Effector memory CD8-positive, alpha-beta T cell (primary cell): ENCODE results near the gene NKAIN2.
"Not testable (repeated sequence)": the region's sequence is repeated elsewhere in the genome, so short reads cannot be mapped to it uniquely, and the experiment has no call there.

Experiments used
- ATAC-seq: fragments of 150-1000 bp; cut with Tn5 transposase; replicated peaks from 2 replicates; pipeline ENCODE4 v1.10.0; 2021; ENCODE audit warnings: mild to moderate bottlenecking, moderate library complexity
- DNase-seq, 3 experiments: peaks; one replicate each; pipeline ENCODE4 v3.0.0; 2021
- H3K27ac Mint-ChIP-seq, 2 donors: one replicate each; pipeline ENCODE4 v1.8.0; 2022; ENCODE audit warnings: mild to moderate bottlenecking in 2 of 2, mixed read lengths in 2 of 2, moderate library complexity in 2 of 2
- H3K27me3 Mint-ChIP-seq, 2 donors: one replicate each; pipeline ENCODE4 v1.8.0; 2022; ENCODE audit warnings: mixed read lengths in 2 of 2
- H3K36me3 Mint-ChIP-seq: one replicate; pipeline ENCODE4 v1.8.0; 2022; ENCODE audit warnings: mild to moderate bottlenecking, moderate library complexity, mixed read lengths; ENCODE audit not compliant: insufficient read depth
- H3K4me1 Mint-ChIP-seq, 2 donors: one replicate each; pipeline ENCODE4 v1.8.0; 2022; ENCODE audit warnings: low read depth in 2 of 2, mixed read lengths in 2 of 2
- H3K4me3 Mint-ChIP-seq, 2 donors: one replicate each; pipeline ENCODE4 v1.8.0; 2022; ENCODE audit warnings: mild to moderate bottlenecking in 2 of 2, mixed read lengths in 2 of 2, moderate library complexity in 2 of 2
- H3K9me3 Mint-ChIP-seq, 2 donors: one replicate each; pipeline ENCODE4 v1.8.0; 2022; ENCODE audit warnings: mixed read lengths in 2 of 2

Gene NKAIN2

DNA sequence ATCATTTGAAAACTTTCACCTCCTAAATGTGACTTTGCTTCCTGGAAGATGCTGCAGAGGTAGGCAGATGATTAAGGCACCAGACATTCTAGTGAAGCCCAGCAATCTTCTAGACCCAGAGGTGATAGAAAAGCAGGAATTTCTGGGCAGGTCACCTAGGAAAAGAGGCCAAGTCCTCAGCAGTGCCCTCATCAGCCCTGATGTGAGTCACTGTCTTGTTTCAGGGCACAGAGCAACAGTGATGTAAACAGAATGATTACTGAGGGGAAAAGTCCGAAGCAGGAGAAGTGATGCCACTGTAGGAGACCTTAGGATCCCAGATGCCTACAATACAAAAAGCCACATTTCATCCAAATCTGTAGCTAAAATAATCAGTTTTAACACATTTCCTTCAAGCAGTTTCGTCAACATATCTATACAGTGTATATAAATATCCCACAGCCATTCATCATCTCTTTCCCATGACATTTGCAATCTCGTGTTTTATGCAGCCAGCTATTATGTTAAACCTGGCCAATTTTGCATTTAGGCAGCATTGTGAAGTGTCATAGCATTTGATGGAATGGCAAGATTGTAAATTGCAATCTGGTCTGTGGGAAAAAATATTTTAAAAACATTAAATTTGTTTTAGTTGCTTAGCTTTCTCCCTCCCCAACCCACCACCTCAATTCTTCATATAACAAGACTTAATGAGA is 757.4 kb downstream of the NKAIN2 start:
- Mint-ChIP-seq H3K27ac (no peak overlapping the region), H3K4me3 (no peak overlapping the region), H3K36me3 (no peaks in the 10 kb centered on the region), H3K4me1 (no peaks in the 10 kb centered on the region), H3K9me3 (peaks cover 0 to 8% of the 10 kb centered on the region in 2 donors), H3K27me3 (no peaks in the 10 kb centered on the region)
- DNase-seq = no peak
- no peak for ATAC-seq

DNA sequence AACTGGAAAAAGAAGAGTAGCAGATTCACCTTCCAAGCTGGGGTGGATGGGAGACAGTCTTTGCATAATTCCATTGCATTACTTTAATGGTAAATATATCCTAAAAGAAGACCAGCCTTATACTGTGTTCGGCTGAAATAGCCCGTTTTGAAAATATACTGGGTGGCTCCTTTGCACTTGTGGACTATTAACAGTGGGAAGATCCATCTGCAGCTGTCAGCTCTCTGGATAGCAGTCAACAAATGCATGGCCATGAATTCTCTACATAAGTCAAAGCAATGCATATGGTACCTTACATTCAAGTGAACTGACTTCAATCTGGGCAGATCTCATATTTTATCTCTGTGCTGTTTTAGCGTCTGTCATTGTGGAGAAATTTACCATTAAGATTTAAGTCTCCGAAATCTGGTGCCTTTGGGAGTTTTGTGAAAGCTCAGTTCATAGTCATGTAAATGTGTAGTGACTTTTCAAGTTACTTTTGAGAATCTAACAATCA is 758.0 kb downstream of the NKAIN2 start:
- DNase-seq (no peak), ATAC-seq (no peak)
- Mint-ChIP-seq H3K36me3 (no peaks in the 10 kb centered on the region), H3K4me1 (no peaks in the 10 kb centered on the region), H3K9me3 (peaks cover 0 to 8% of the 10 kb centered on the region in 2 donors), H3K27ac (no peak overlapping the region), H3K27me3 (no peaks in the 10 kb centered on the region), H3K4me3 (no peak overlapping the region)

GRCh38 chr6:124564125-124564524 is 760.5 kb downstream of the NKAIN2 start:
- not testable (repeated sequence) for H3K4me3 Mint-ChIP-seq, H3K4me1 Mint-ChIP-seq, H3K27ac Mint-ChIP-seq, ATAC-seq, DNase-seq, H3K27me3 Mint-ChIP-seq, H3K36me3 Mint-ChIP-seq
- peaks cover under 1 to 10% of the 10 kb centered on the region in 2 donors for H3K9me3 Mint-ChIP-seq

- ATAC-seq (no peak), DNase-seq (no peak)
- no peaks in the 10 kb centered on the region for H3K27me3 Mint-ChIP-seq
- no peak overlapping the region for H3K4me3 Mint-ChIP-seq
- no peaks in the 10 kb centered on the region for H3K4me1 Mint-ChIP-seq
- H3K27ac Mint-ChIP-seq = no peak overlapping the region
- peaks cover 4 to 18% of the 10 kb centered on the region in 2 donors for H3K9me3 Mint-ChIP-seq
- H3K36me3 Mint-ChIP-seq = no peaks in the 10 kb centered on the region
Measured at GRCh38 chr6:124567401-124567800, 763.7 kb downstream of the NKAIN2 start.

DNA sequence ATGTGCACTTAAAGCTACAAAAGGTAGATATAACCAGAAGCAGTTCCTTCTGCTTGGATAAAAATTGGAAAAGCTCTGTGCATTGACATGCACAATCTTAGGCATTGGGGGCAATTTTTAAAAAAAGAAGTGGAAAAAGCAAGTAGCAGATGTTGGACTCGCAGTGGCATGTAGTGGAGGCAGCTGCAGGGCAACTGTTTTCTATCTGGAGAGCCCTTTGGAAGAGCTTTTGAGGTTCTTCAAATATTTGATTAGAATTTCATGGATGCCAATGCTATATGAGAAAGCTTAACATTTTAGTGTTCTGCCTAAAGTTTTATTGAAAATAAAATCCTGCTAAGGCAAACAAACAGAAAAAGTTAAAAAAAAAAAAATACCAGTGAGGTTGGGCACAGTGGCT is 770.3 kb downstream of the NKAIN2 start:
- H3K36me3 Mint-ChIP-seq = no peaks in the 10 kb centered on the region
- H3K9me3 Mint-ChIP-seq = peaks cover 4 to 26% of the 10 kb centered on the region in 2 donors
- H3K27ac Mint-ChIP-seq = no peak overlapping the region
- H3K4me3 Mint-ChIP-seq = no peak overlapping the region
- no peaks in the 10 kb centered on the region for H3K27me3 Mint-ChIP-seq
- no peaks in the 10 kb centered on the region for H3K4me1 Mint-ChIP-seq
- ATAC-seq (no peak), DNase-seq (no peak)

DNA sequence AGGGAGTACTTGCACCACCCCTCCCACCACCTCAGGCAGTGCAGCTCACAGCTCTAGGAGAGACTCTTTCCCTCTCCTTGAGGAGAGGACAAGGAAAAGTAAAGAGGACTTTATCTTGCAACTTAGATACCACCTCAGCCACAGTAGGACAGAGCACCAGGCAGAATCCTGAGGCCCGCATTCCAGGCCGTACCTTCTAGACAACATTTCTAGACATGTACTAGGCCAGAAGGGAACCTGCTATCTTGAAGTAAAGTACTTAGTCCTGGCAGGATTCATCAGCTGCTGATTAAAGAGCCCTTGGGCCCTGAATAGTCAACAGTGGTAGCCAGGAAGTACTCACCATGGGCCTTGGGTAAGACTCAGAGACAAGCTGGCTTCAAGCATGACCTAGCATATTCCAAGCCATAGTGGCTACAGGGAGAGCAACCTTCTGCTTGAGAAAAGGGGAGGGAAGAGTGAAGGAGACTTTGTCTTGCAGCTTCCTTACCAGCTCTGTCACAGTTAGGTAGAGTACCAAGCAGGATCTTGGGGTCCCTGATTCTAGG is 774.1 kb downstream of the NKAIN2 start:
- Mint-ChIP-seq H3K9me3 (peaks cover 6 to 18% of the 10 kb centered on the region in 2 donors), H3K4me1 (no peaks in the 10 kb centered on the region), H3K36me3 (no peaks in the 10 kb centered on the region), H3K4me3 (no peak overlapping the region), H3K27ac (no peak overlapping the region), H3K27me3 (no peaks in the 10 kb centered on the region)
- ATAC-seq (no peak), DNase-seq (no peak)

- ATAC-seq = no peak
- no peaks in the 10 kb centered on the region for H3K27me3 Mint-ChIP-seq
Measured at GRCh38 chr6:124590001-124590400, 786.3 kb downstream of the NKAIN2 start.

DNA sequence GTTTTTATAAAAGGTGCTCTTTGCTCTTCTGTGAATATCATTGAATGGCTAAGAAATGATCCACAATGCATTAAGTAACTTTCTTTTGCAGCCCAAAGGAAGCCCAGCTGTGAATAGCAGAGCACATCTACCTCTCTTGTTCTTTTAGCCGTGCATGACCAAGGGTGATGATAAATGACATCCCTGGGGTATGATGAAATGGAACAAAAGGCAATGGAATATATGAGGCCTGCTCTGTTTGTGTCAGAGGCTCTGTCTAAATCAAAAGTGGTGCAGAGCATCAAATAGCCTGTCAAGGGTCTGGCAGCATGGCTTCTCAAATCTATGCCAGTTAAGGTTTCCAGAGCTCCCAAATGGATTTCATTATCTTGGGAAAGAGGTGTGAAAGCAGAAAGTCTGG is 796.0 kb downstream of the NKAIN2 start:
- Mint-ChIP-seq H3K4me3 (no peak overlapping the region), H3K27ac (no peak overlapping the region), H3K4me1 (no peaks in the 10 kb centered on the region), H3K27me3 (no peaks in the 10 kb centered on the region), H3K36me3 (no peaks in the 10 kb centered on the region), H3K9me3 (peaks cover 1 to 3% of the 10 kb centered on the region in 2 donors)
- DNase-seq = no peak
- no peak for ATAC-seq

More at GRCh38 chr6:124590001-124590400, 786.3 kb downstream of the NKAIN2 start:
- no peaks in the 10 kb centered on the region for H3K4me1 Mint-ChIP-seq
- H3K9me3 Mint-ChIP-seq = peaks cover 1 to 18% of the 10 kb centered on the region in 2 donors
- H3K36me3 Mint-ChIP-seq = no peaks in the 10 kb centered on the region
- no peak overlapping the region for H3K27ac Mint-ChIP-seq
- DNase-seq = no peak
- no peak overlapping the region for H3K4me3 Mint-ChIP-seq

DNA sequence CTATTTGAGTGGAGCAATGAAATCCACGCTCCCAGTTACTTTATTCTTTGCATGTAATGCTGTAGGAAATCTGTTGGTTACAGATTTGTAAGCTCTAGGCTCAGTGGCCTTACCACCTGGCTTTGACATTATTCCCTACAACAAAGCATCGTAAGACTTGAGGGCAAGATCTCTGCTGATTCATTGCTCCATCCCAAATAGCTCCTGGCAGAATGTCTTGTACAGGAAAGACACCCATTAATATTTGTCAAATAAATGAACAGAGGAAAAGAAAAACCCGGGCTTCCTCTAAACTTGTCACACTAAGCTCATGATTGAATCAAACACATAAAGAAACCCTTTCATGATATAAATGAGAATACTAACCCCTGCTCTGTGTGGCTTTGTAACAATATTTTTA is 801.1 kb downstream of the NKAIN2 start:
- Mint-ChIP-seq H3K36me3 (peaks cover 3% of the 10 kb centered on the region), H3K27ac (no peak overlapping the region)

DNA sequence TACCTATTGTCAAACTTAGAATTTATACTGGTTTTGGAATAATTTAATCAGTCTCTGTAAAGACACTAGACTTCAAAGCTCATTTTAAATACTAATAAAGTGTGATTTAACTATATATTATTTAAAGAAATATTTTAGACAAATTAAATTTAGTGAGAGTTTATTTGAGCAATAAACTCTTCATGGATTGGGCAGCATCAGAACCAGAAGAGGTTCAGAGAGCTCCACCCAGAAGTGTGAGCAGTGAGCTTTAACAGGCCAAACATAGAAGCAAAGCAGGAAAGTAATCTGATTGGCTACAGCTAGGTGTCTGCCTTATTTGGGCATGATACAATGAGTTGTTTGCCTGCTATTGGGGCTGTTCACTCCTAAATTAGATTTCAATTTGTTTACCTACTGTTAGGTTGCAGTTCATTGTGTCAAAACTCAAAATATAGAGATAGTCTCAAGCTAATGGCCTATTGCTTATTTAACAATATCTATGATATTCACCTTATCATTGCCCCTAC is 803.5 kb downstream of the NKAIN2 start:
- Mint-ChIP-seq H3K4me3 (no peak overlapping the region), H3K27me3 (no peaks in the 10 kb centered on the region), H3K27ac (no peak overlapping the region), H3K36me3 (peaks cover 3% of the 10 kb centered on the region), H3K4me1 (no peaks in the 10 kb centered on the region), H3K9me3 (no peaks in the 10 kb centered on the region)
- DNase-seq = no peak
- no peak for ATAC-seq

More for the DNA sequence above, 801.1 kb downstream of the NKAIN2 start:
- no peaks in the 10 kb centered on the region for H3K4me1 Mint-ChIP-seq
- no peaks in the 10 kb centered on the region for H3K9me3 Mint-ChIP-seq
- no peak for ATAC-seq
- no peaks in the 10 kb centered on the region for H3K27me3 Mint-ChIP-seq
- H3K4me3 Mint-ChIP-seq = no peak overlapping the region
- DNase-seq = no peak

GRCh38 chr6:124613031-124613430 is 809.4 kb downstream of the NKAIN2 start:
- H3K4me1 Mint-ChIP-seq = no peaks in the 10 kb centered on the region
- H3K36me3 Mint-ChIP-seq = no peaks in the 10 kb centered on the region
- H3K4me3 Mint-ChIP-seq = no peak overlapping the region
- H3K9me3 Mint-ChIP-seq = peaks cover 0 to 4% of the 10 kb centered on the region in 2 donors
- H3K27me3 Mint-ChIP-seq = no peaks in the 10 kb centered on the region
- DNase-seq = no peak
- no peak overlapping the region for H3K27ac Mint-ChIP-seq
- no peak for ATAC-seq

DNA sequence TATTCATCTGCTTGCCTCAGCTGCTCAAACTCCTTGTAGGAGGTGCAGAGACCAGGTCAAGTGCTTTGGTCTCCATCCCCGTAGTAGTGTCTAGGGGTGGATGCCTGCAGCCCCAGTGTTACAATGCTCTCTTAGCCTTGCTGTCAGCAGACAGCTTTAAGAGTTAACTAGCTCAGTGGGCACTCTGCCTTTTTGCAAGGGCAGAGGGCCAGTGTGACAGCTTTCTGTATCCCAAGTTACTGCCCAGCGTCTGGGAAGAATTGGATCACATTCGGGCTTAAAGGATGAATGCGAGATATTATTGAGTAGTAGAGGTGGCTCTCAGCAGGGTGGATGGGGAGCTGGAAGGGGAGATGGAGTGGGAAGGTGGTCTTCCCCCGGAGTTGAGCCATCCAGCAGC is 818.7 kb downstream of the NKAIN2 start:
- H3K27me3 Mint-ChIP-seq = no peaks in the 10 kb centered on the region
- DNase-seq = no peak

GRCh38 chr6:124633655-124634054 is 830.0 kb downstream of the NKAIN2 start:
- peaks cover 0 to 7% of the 10 kb centered on the region in 2 donors for H3K9me3 Mint-ChIP-seq
- H3K4me1 Mint-ChIP-seq = no peaks in the 10 kb centered on the region
- DNase-seq = no peak
- no peaks in the 10 kb centered on the region for H3K27me3 Mint-ChIP-seq
- H3K4me3 Mint-ChIP-seq = no peak overlapping the region
- no peak for ATAC-seq
- H3K36me3 Mint-ChIP-seq = peaks cover 2% of the 10 kb centered on the region
- H3K27ac Mint-ChIP-seq = no peak overlapping the region

More for the DNA sequence above, 818.7 kb downstream of the NKAIN2 start:
- ATAC-seq = no peak
- H3K4me3 Mint-ChIP-seq = no peak overlapping the region
- peaks cover 4 to 12% of the 10 kb centered on the region in 2 donors for H3K9me3 Mint-ChIP-seq
- H3K4me1 Mint-ChIP-seq = no peaks in the 10 kb centered on the region
- H3K36me3 Mint-ChIP-seq = peaks cover 3% of the 10 kb centered on the region
- no peak overlapping the region for H3K27ac Mint-ChIP-seq

DNA sequence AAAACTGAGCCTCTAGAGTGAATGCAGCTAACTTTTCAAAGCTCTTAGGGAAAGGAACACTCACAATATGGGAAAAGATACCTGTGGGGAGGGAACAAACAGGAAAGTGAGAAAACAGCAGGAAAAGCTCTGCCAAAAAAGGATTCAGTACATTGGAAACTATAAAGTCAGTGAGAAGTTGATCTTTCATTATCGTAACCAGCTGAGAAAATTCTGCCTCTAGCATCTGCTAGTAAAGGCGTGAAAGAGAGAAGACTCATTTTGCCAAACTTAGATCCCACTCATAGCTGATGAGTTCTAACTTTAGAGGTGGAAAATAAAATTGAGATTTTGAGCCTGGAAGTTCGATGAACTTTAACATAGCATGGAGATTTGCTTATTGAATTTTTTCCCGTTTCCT is 836.8 kb downstream of the NKAIN2 start:
- no peaks in the 10 kb centered on the region for H3K27me3 Mint-ChIP-seq
- ATAC-seq (no peak), DNase-seq (no peak)
- peaks cover 6 to 10% of the 10 kb centered on the region in 2 donors for H3K9me3 Mint-ChIP-seq
- no peaks in the 10 kb centered on the region for H3K4me1 Mint-ChIP-seq
- H3K27ac Mint-ChIP-seq = no peak overlapping the region
- no peak overlapping the region for H3K4me3 Mint-ChIP-seq
- peaks cover 2% of the 10 kb centered on the region for H3K36me3 Mint-ChIP-seq
